Astrocyte of the spinal cord (primary cell): ENCODE results near the gene UBALD1.

Experiments
- DNase-seq: peaks from one replicate; pipeline ENCODE4 v3.0.0; 2011; ENCODE audit warnings: low read depth, low spot score
- H3K4me3 ChIP-seq: 2 replicates; pipeline ENCODE4 v1.5.1; 2011; ENCODE audit warnings: low read depth, mild to moderate bottlenecking, low read length, moderate library complexity
- CTCF ChIP-seq: IDR thresholded peaks from 2 replicates; pipeline ENCODE4 v1.5.1; 2012; ENCODE audit warnings: low read depth, mild to moderate bottlenecking, low read length, inconsistent platforms
- in situ Hi-C: cut with HindIII; loops from 2 replicates; pipeline ENCODE4 v1.10.0; 2017; ENCODE audit warnings: low sequenced_read_pairs

The UBALD1 gene

GRCh38 chr16:4611337-4612021 lies 3.2 kb downstream of the UBALD1 start:
- no peak overlapping the region for H3K4me3 ChIP-seq
- no peak for DNase-seq
- in situ Hi-C loops: no loop called here
- TF ChIP-seq CTCF: no peak

- in situ Hi-C loops: no loop called here
- no peak for TF ChIP-seq CTCF
- H3K4me3 ChIP-seq: no peak overlapping the region
- no peak for DNase-seq
Observed at GRCh38 chr16:4610011-4611005, 4.4 kb downstream of the UBALD1 start.

- no peak for DNase-seq
- no peak overlapping the region for H3K4me3 ChIP-seq
- in situ Hi-C loops: no loop called here
- TF ChIP-seq CTCF: no peak
Observed at GRCh38 chr16:4609200-4610010, 5.3 kb downstream of the UBALD1 start.

GRCh38 chr16:4608704-4608980 lies 6.0 kb downstream of the UBALD1 start:
- H3K4me3 ChIP-seq: no peak overlapping the region
- DNase-seq: no peak
- in situ Hi-C loops: no loop called here
- no peak for TF ChIP-seq CTCF

- DNase-seq: no peak
- no peak overlapping the region for H3K4me3 ChIP-seq
- in situ Hi-C loops: no loop called here
- no peak for TF ChIP-seq CTCF
Observed at GRCh38 chr16:4607841-4608703, 6.6 kb downstream of the UBALD1 start.
